H1 (cell line): ENCODE results near the gene SMNDC1. TPM values are rescaled to one million over a fixed set of nuclear protein-coding genes. Genes with fewer than 3 reads are reported as not detected.

Source experiments
- CTCF ChIA-PET: fragments of 300-600 bp; sonication (Branson Sonifier 250); formaldehyde crosslinking; loops from one replicate; lab custom pipeline; 2021; ENCODE audit not compliant: partially characterized antibody; lab: Charles Lee
- POLR2A ChIA-PET: fragments of 300-600 bp; sonication (Branson Sonifier 250); formaldehyde crosslinking; loops from one replicate; lab custom pipeline; 2021; ENCODE audit warnings: inconsistent platforms; ENCODE audit not compliant: partially characterized antibody; lab: Charles Lee
- DNase-seq, 2 experiments: peaks; one replicate each; pipeline versions ENCODE4 v3.0.0 to v3.0.0-alpha.2; 2010 to 2022; ENCODE audit warnings: low spot score in 2 of 2, low read depth in 1 of 2, mixed read lengths in 1 of 2
- FAIRE-seq: peaks from 2 replicates; lab custom pipeline; 2011; peaks lifted over from hg19 to GRCh38; lab: Jason Lieb, UNC
- H2AFZ ChIP-seq: 2 replicates; pipeline ENCODE4 v1.8.1; 2012; ENCODE audit warnings: low read length, inconsistent platforms
- H2AK5ac ChIP-seq: 2 replicates; pipeline ENCODE4 v1.6.1; 2013; ENCODE audit warnings: low read depth, low read length
- H2BK120ac ChIP-seq: replicated peaks from 2 replicates; pipeline ENCODE3; 2013; ENCODE audit warnings: low read depth, low read length, inconsistent platforms
- H2BK12ac ChIP-seq: 2 replicates; pipeline ENCODE4 v1.6.1; 2013; ENCODE audit warnings: low read depth, low read length
- H2BK15ac ChIP-seq: 2 replicates; pipeline ENCODE4 v1.6.1; 2013; ENCODE audit warnings: low read length
- H2BK20ac ChIP-seq: 2 replicates; pipeline ENCODE4 v1.6.1; 2013; ENCODE audit warnings: low read length
- H2BK5ac ChIP-seq: 2 replicates; pipeline ENCODE4 v1.6.1; 2013; ENCODE audit warnings: low read depth, low read length
- H3K14ac ChIP-seq: 2 replicates; pipeline ENCODE4 v1.6.1; 2013; ENCODE audit warnings: inconsistent platforms; ENCODE audit not compliant: insufficient read length
- H3K18ac ChIP-seq: 2 replicates; pipeline ENCODE4 v1.6.1; 2013; ENCODE audit warnings: low read length; ENCODE audit errors: extremely low read depth
- H3K23ac ChIP-seq: 2 replicates; pipeline ENCODE4 v1.6.1; 2013; ENCODE audit warnings: inconsistent platforms; ENCODE audit not compliant: insufficient read length
- H3K23me2 ChIP-seq: 2 replicates; pipeline ENCODE4 v1.6.1; 2013; ENCODE audit warnings: low read depth, low read length
- H3K27ac ChIP-seq: 2 replicates; pipeline ENCODE4 v1.6.1; 2011; ENCODE audit warnings: low read depth, low read length, inconsistent platforms
- H3K27me3 ChIP-seq, 4 experiments: replicated peaks in 1 of 4; 1 replicate in 1 of 4; 2 replicates in 3 of 4; pipeline versions ENCODE4 v1.6.1 to v1.8.1; 2011 to 2013; ENCODE audit warnings: low read length in 3 of 4, mild to moderate bottlenecking in 3 of 4, inconsistent platforms in 2 of 4, mixed read lengths in 2 of 4, moderate library complexity in 1 of 4; ENCODE audit not compliant: control insufficient read depth in 3 of 4, insufficient read depth in 3 of 4; ENCODE audit errors: extremely low read depth in 1 of 4
- H3K36me3 ChIP-seq, 4 experiments: 2 replicates each; pipeline versions ENCODE4 v1.6.1 to v1.8.1; 2011 to 2013; ENCODE audit warnings: mild to moderate bottlenecking in 4 of 4, low read length in 3 of 4, moderate library complexity in 2 of 4, control low read depth in 1 of 4, inconsistent platforms in 1 of 4; ENCODE audit not compliant: insufficient read depth in 4 of 4, control insufficient read depth in 2 of 4
- H3K4ac ChIP-seq: replicated peaks from 2 replicates; pipeline ENCODE3; 2013; ENCODE audit warnings: low read length, low read depth, mixed read lengths, inconsistent platforms; ENCODE audit not compliant: insufficient read length
- H3K4me1 ChIP-seq, 4 experiments: replicated peaks in 1 of 4; 1 replicate in 1 of 4; 2 replicates in 3 of 4; pipeline versions ENCODE4 v1.6.1 to v1.8.1; 2011 to 2013; ENCODE audit warnings: low read length in 3 of 4, inconsistent platforms in 2 of 4, mixed read lengths in 1 of 4; ENCODE audit not compliant: insufficient read depth in 4 of 4, control insufficient read depth in 3 of 4
- H3K4me2 ChIP-seq, 2 experiments: 2 replicates each; pipeline versions ENCODE4 v1.6.1 to v1.8.1; 2011 to 2013; ENCODE audit warnings: low read depth in 2 of 2, low read length in 2 of 2, control low read depth in 1 of 2, inconsistent platforms in 1 of 2, mild to moderate bottlenecking in 1 of 2; ENCODE audit not compliant: insufficient read depth in 1 of 2
- H3K4me3 ChIP-seq, 4 experiments: fragments of 200-600, 300-600 bp in 1 of 4; sonication (generic), shearing (Covaris generic), sonication (Bioruptor Twin) in 1 of 4; 2 replicates each; pipeline versions ENCODE4 v1.5.1 to v1.8.1; 2011 to 2016; ENCODE audit warnings: low read length in 4 of 4, low read depth in 3 of 4, control low read depth in 2 of 4, inconsistent platforms in 2 of 4, mild to moderate bottlenecking in 2 of 4, mixed read lengths in 1 of 4, moderate library complexity in 1 of 4; ENCODE audit not compliant: insufficient read depth in 2 of 4; ENCODE audit errors: extremely low read depth in 1 of 4
- H3K56ac ChIP-seq: replicated peaks from 2 replicates; pipeline ENCODE3; 2013; ENCODE audit warnings: low read depth, mild to moderate bottlenecking, mixed read lengths, low read length, inconsistent platforms; ENCODE audit not compliant: insufficient read length
- H3K79me1 ChIP-seq: 2 replicates; pipeline ENCODE4 v1.6.1; 2013; ENCODE audit warnings: low read depth, low read length, control low read depth
- H3K79me2 ChIP-seq, 2 experiments: 2 replicates each; pipeline versions ENCODE4 v1.6.1 to v1.8.1; 2012 to 2013; ENCODE audit warnings: low read length in 2 of 2, mild to moderate bottlenecking in 2 of 2, inconsistent platforms in 1 of 2; ENCODE audit not compliant: insufficient read depth in 2 of 2, control insufficient read depth in 1 of 2
- H3K9ac ChIP-seq, 4 experiments: replicated peaks in 1 of 4; 1 replicate in 1 of 4; 2 replicates in 3 of 4; pipeline versions ENCODE4 v1.6.1 to v1.8.1; 2011 to 2013; ENCODE audit warnings: low read depth in 3 of 4, low read length in 3 of 4, control low read depth in 2 of 4, mild to moderate bottlenecking in 2 of 4, moderate library complexity in 2 of 4, inconsistent platforms in 1 of 4; ENCODE audit errors: extremely low read depth in 1 of 4
- H3K9me3 ChIP-seq, 2 experiments: 2 replicates each; pipeline versions ENCODE4 v1.6.1 to v1.8.1; 2012 to 2013; ENCODE audit warnings: mild to moderate bottlenecking in 2 of 2, moderate library complexity in 2 of 2, control low read depth in 1 of 2, inconsistent platforms in 1 of 2, low read depth in 1 of 2, low read length in 1 of 2, mixed read lengths in 1 of 2; ENCODE audit not compliant: insufficient read depth in 2 of 2
- H4K20me1 ChIP-seq, 2 experiments: replicated peaks in 1 of 2; 2 replicates each; pipeline versions ENCODE3 to v1.8.1; 2011 to 2013; ENCODE audit warnings: inconsistent platforms in 2 of 2, low read length in 2 of 2, mild to moderate bottlenecking in 1 of 2; ENCODE audit not compliant: insufficient read depth in 2 of 2, control insufficient read depth in 1 of 2
- H4K5ac ChIP-seq: 2 replicates; pipeline ENCODE4 v1.6.1; 2013; ENCODE audit warnings: low read length, low read depth, mixed read lengths, inconsistent platforms; ENCODE audit not compliant: insufficient read length
- H4K8ac ChIP-seq: 2 replicates; pipeline ENCODE4 v1.8.0; 2013; ENCODE audit warnings: mild to moderate bottlenecking, moderate library complexity, low read length, inconsistent platforms; ENCODE audit not compliant: insufficient read depth; ENCODE audit errors: extremely low read depth
- H4K91ac ChIP-seq: replicated peaks from 2 replicates; pipeline ENCODE3; 2013; ENCODE audit warnings: low read length, mixed read lengths, inconsistent platforms; ENCODE audit not compliant: insufficient read length
- CTBP2 ChIP-seq: IDR thresholded peaks from 2 replicates; pipeline ENCODE4 v1.7.0; 2011; ENCODE audit warnings: borderline replicate concordance, mild to moderate bottlenecking, moderate library complexity, mixed read lengths, low read length; ENCODE audit not compliant: insufficient read depth, insufficient read length
- EZH2 ChIP-seq: fragments of 200-600 bp; sonication (generic); IDR thresholded peaks from 2 replicates; pipeline ENCODE4 v1.7.1; 2012; ENCODE audit warnings: low read depth, mild to moderate bottlenecking, moderate library complexity, low read length, inconsistent platforms; ENCODE audit not compliant: severe bottlenecking
- HDAC2 ChIP-seq, 2 experiments: fragments of 300-600 bp in 1 of 2; sonication (generic) in 1 of 2; IDR thresholded peaks; 2 replicates each; pipeline ENCODE4 v1.6.1; 2011 to 2012; ENCODE audit warnings: low read depth in 2 of 2, low read length in 2 of 2, mild to moderate bottlenecking in 2 of 2, moderate library complexity in 2 of 2, borderline replicate concordance in 1 of 2, inconsistent platforms in 1 of 2
- JUN ChIP-seq: IDR thresholded peaks from 2 replicates; pipeline ENCODE4 v1.6.1; 2011; ENCODE audit warnings: low read depth, mild to moderate bottlenecking, improper control_type of control experiment, low read length
- MAFK ChIP-seq: IDR thresholded peaks from 2 replicates; pipeline ENCODE4 v1.6.1; 2012; ENCODE audit warnings: low read depth, mild to moderate bottlenecking, improper control_type of control experiment, low read length
- NANOG ChIP-seq: IDR thresholded peaks from 2 replicates; pipeline ENCODE4 v1.6.1; 2011; ENCODE audit warnings: low read length, low read depth, mild to moderate bottlenecking, inconsistent platforms; ENCODE audit not compliant: insufficient read depth, poor library complexity, severe bottlenecking
- SP1 ChIP-seq: IDR thresholded peaks from 2 replicates; pipeline ENCODE4 v1.6.1; 2011; ENCODE audit warnings: low read depth, low read length
- SP2 ChIP-seq: IDR thresholded peaks from 2 replicates; pipeline ENCODE4 v1.6.1; 2012; ENCODE audit warnings: mild to moderate bottlenecking, low read length, inconsistent platforms
- SUZ12 ChIP-seq: fragments of 200-600 bp; sonication (generic); IDR thresholded peaks from 2 replicates; pipeline ENCODE4 v1.6.1; 2012; ENCODE audit warnings: mild to moderate bottlenecking, inconsistent platforms, low read length, moderate library complexity, mixed read lengths
- TCF12 ChIP-seq: IDR thresholded peaks from 2 replicates; pipeline ENCODE4 v1.6.1; 2011; ENCODE audit warnings: low read depth, mild to moderate bottlenecking, low read length
- WGBS, 2 experiments: shearing (Covaris generic) in 1 of 2; methylation state at CpG; one replicate each; pipeline versions ENCODE4 v1.1.6 to v1.1.7; 2013 to 2015; ENCODE audit warnings: low lambda C conversion rate in 2 of 2, mixed read lengths in 2 of 2, inconsistent platforms in 1 of 2, low coverage in 1 of 2, missing lambda C conversion rate in 1 of 2; ENCODE audit not compliant: insufficient replicate concordance in 2 of 2, insufficient coverage in 1 of 2, insufficient read length in 1 of 2; ENCODE audit errors: extremely low coverage in 1 of 2, missing lambda C conversion rate in 1 of 2; 5-methylcytosine and 5-hydroxymethylcytosine counted together
- polyA plus RNA-seq, 7 experiments: library from polyadenylated mRNA; depleted of rRNA in 3 of 7; stranded (reverse) in 5 of 7; unstranded in 2 of 7; fragments of >200 nt in 5 of 7; fragments of 200-250 nt in 2 of 7; gene quantifications; 1 replicate in 5 of 7; 2 replicates in 1 of 7; 4 replicates in 1 of 7; pipeline versions ENCODE4 v1.2.1 to v1.2.3, GENCODE V29; 2011 to 2013; ENCODE audit warnings: missing spikeins in 2 of 7, mixed read lengths in 2 of 7
- total RNA-seq: library from RNA; stranded (reverse); fragmentation: NEBNext Ultra II Directional; extraction: Animal tissue kit (Norgen Biotek cat#: 25700); gene quantifications from 2 replicates; pipeline ENCODE4 v1.2.1, GENCODE V29; 2021
- TF ChIP-seq, protein P1 (sequence below): IDR thresholded peaks from 2 replicates; pipeline ENCODE4 v1.6.1; 2012; ENCODE audit warnings: inconsistent platforms

SMNDC1 gene
- total and polyA plus RNA-seq, 2 of the 8 experiments (the other 6 are each of a cell fraction or from before 2014, with no cell fraction given) = 8.1 to 48.6 TPM

DNA sequence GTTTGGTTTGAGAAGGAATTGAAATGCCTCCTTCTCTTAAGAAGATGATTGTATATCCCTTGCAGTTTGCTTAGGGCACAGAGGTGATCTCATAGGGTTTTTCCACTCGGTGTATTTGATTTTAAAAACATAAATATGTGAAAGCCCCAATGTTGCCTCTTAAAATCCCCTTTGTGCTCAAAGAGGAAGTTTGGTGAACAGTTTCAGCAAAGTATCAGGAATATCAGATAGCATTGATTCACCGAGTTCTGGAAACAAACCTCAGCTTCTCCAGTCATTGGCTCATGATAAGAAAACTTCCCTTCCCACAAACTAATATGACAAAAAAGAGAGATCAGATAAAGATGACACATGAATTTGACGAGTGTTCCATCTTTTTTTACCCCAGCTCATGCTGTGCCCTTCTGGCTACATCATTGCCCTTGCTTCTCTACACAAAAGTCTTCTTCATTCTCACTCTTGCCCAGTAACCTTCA is 20.1 kb upstream of the SMNDC1 start:
- H3K23ac ChIP-seq = no peak overlapping the region
- H3K27me3 ChIP-seq = no peaks in the 10 kb centered on the region
- CTCF ChIA-PET = interaction anchor here (0.6 to 5.2 kb wide), 6 partner anchors 14 to 230 kb away, joined by 3 to 33 read pairs (median 4); no protein-coding TSS in a partner anchor
- no peak overlapping the region for H3K56ac ChIP-seq
- WGBS, 2 experiments = 85% methylated on average over 3 of the region's 3 CpGs; no CpG with 5 or more reads in 1 of the 2 experiments
- no peak overlapping the region for H3K18ac ChIP-seq
- H3K4me3 ChIP-seq = no peak overlapping the region
- no peaks in the 10 kb centered on the region for H3K4me1 ChIP-seq
- H2AFZ ChIP-seq = no peak overlapping the region
- no peaks in the 10 kb centered on the region for H3K79me1 ChIP-seq
- H3K36me3 ChIP-seq = no peaks in the 10 kb centered on the region
- no peak overlapping the region for H3K4ac ChIP-seq
- H4K8ac ChIP-seq = no peak overlapping the region
- no peak for TF ChIP-seq SP1
- TF ChIP-seq EZH2 = no peak
- TF ChIP-seq CTBP2 = no peak
- TF ChIP-seq SUZ12 = no peak
- TF ChIP-seq TCF12 = no peak
- no peak for TF ChIP-seq HDAC2 (IDR thresholded peaks at IDR 0.05; ENCODE audit: borderline replicate concordance in 1 of 2, low read depth in 2 of 2, low read length in 2 of 2)
- TF ChIP-seq NANOG = no peak
- TF ChIP-seq MAFK = no peak
- TF ChIP-seq JUN = no peak
- TF ChIP-seq SP2 = no peak
- TF ChIP-seq, protein P1, sequence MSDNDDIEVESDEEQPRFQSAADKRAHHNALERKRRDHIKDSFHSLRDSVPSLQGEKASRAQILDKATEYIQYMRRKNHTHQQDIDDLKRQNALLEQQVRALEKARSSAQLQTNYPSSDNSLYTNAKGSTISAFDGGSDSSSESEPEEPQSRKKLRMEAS = no peak
- H4K5ac ChIP-seq = no peak overlapping the region
- no peaks in the 10 kb centered on the region for H3K23me2 ChIP-seq
- FAIRE-seq = no peak
- no peak for DNase-seq
- H3K14ac ChIP-seq = no peak overlapping the region
- H2BK12ac ChIP-seq = no peak overlapping the region
- H3K27ac ChIP-seq = no peak overlapping the region
- no peak overlapping the region for H3K9ac ChIP-seq
- POLR2A ChIA-PET = interaction anchor here (1.1 kb wide), 1 partner anchor 215 kb away, joined by 3 read pairs; no protein-coding TSS in a partner anchor
- no peak overlapping the region for H2BK15ac ChIP-seq
- no peak overlapping the region for H4K91ac ChIP-seq
- H3K79me2 ChIP-seq = no peaks in the 10 kb centered on the region
- H4K20me1 ChIP-seq = no peaks in the 10 kb centered on the region
- peaks cover 7 to 11% of the 10 kb centered on the region in 2 experiments for H3K9me3 ChIP-seq
- H2BK20ac ChIP-seq = no peak overlapping the region
- H3K4me2 ChIP-seq = no peak overlapping the region
- H2BK120ac ChIP-seq = no peak overlapping the region
- no peak overlapping the region for H2AK5ac ChIP-seq
- no peak overlapping the region for H2BK5ac ChIP-seq
